Cardiac fibroblast (primary cell): Measurements from ENCODE around the gene DCUN1D2.
A peak's percentile ranks its signal among the peaks of the same experiment; 100 is the strongest.

Experiments used
- DNase-seq, 2 donors: peaks; one replicate each; pipeline versions ENCODE4 v3.0.0 to v3.0.0-alpha.2; 2010; ENCODE audit warnings: low read depth in 2 of 2
- H3K4me3 ChIP-seq, 2 donors: replicated peaks in 1 of 2; 1 replicate in 1 of 2; 2 replicates in 1 of 2; pipeline ENCODE4 v1.5.1; 2011; ENCODE audit warnings: low read depth in 2 of 2, low read length in 2 of 2, mild to moderate bottlenecking in 2 of 2, moderate library complexity in 1 of 2
- TF ChIP-seq, protein P1 (sequence below): IDR thresholded peaks from one replicate; pipeline ENCODE4 v1.5.1; 2011; ENCODE audit warnings: low read depth, mild to moderate bottlenecking, low read length, inconsistent platforms

Gene DCUN1D2

DNA sequence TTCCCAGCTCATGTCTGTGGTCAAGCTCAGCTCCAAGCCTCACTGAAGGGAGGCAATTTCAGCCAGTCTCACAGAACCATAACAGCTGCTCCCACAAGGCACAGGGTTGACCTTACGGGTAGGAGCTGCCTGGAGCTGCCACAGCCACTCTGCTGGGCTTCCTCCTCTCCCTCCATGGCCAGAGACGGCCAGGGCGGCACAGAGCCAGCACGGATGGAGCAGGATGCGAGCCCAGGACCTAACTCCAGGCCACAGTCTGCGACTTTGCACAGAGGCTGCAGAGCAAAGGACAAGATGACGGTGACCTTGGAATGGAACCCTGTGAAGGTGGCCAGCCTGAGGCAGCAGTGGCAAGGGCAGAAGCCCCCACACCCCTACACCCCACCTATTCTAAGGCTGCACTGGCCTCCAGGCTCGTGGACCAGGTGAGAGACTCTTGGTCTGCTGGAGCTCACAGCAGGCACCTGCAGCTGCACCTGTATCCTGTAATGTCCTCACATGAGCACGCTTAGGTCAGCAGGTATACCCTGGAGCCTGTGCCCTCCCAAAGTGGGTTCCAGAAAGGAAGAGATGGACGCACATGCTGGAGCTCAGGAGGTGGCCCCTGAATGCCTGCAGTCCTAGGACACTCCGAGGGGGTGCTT lies 66.9 kb downstream of the DCUN1D2 start:
- no peak overlapping the region for H3K4me3 ChIP-seq
- TF ChIP-seq, protein P1, sequence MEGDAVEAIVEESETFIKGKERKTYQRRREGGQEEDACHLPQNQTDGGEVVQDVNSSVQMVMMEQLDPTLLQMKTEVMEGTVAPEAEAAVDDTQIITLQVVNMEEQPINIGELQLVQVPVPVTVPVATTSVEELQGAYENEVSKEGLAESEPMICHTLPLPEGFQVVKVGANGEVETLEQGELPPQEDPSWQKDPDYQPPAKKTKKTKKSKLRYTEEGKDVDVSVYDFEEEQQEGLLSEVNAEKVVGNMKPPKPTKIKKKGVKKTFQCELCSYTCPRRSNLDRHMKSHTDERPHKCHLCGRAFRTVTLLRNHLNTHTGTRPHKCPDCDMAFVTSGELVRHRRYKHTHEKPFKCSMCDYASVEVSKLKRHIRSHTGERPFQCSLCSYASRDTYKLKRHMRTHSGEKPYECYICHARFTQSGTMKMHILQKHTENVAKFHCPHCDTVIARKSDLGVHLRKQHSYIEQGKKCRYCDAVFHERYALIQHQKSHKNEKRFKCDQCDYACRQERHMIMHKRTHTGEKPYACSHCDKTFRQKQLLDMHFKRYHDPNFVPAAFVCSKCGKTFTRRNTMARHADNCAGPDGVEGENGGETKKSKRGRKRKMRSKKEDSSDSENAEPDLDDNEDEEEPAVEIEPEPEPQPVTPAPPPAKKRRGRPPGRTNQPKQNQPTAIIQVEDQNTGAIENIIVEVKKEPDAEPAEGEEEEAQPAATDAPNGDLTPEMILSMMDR, result no peak
- DNase-seq, result no peak

DNA sequence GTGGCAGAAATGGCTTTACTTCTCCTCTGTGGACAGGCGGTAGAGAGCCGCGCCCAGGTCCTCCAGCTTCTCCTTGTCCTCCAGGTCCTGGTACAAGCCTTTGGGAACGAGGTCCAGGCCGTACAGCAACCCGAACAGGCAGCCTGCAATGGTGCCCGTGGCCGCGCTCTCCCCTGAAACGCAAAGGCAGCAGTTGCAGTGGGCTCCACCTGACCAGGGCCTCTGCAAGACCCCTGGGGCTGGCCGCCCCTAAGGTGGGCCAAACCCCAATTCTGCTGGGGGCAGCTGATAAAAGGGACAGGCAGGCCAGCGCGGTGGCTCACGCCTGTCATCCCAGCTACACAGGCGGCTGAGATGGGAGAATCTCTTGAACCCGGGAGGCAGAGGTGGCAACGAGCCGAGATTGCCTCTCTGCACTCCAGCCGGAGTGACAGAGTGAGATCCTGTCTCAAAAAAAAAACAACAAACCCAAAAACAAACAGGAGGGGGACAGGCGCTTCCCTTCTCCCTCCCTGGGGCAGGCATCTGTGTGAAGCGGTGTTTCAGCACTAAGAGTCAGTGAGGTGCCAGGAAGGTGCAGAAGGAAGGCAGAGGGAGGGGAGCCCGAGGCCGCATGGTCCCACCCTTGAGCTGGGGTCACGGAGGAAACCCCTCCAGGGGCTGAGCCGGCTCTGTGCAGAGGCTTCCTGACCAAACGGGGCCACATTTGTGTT lies 67.5 kb downstream of the DCUN1D2 start:
- DNase-seq, result no peak
- TF ChIP-seq, protein P1, result no peak
- no peak overlapping the region for H3K4me3 ChIP-seq

GRCh38 chr13:113421673-113422270 lies 68.7 kb downstream of the DCUN1D2 start:
- TF ChIP-seq, protein P1, result no peak
- no peak overlapping the region for H3K4me3 ChIP-seq
- peak in 1 of 2 donors; percentile 25 for DNase-seq

DNA sequence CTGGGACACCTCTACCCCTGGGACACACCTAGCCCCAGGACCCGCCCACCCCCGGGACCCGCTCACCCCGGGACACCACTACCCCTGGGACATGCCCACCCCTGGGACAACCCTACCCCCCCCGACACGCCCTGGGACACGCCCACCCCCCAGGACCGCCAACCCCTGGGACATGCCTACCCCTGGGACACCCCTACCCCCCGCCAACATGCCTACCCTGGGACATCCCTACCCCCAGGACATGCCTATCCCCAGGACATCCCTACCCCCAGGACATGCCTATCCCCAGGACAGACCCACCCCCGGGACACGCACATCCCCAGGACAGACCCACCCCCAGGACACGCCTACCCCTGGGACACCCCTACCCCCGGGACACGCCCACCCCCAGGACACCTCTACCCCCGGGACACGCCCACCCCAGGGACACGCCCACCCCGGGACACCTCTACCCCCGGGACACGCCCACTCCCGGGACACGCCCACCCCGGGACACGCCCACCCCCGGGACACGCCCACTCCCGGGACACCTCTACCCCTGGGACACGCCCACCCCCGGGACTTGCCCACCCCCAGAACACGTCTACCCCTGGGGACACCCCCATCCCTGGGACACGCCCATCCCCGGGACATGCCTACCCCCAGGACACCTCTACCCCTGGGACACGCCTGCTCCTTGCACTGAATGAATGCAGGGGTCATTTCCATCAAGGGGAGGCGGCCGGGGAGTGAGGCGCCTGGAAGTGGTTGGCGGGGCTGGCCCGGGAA lies 69.5 kb downstream of the DCUN1D2 start:
- TF ChIP-seq, protein P1, result no peak
- no peak overlapping the region for H3K4me3 ChIP-seq

GRCh38 chr13:113420232-113420631 lies 70.3 kb downstream of the DCUN1D2 start:
- no peak for DNase-seq
- TF ChIP-seq, protein P1, result no peak
- H3K4me3 ChIP-seq, result no peak overlapping the region

More for the DNA sequence above, 69.5 kb downstream of the DCUN1D2 start:
- no peak for DNase-seq

DNA sequence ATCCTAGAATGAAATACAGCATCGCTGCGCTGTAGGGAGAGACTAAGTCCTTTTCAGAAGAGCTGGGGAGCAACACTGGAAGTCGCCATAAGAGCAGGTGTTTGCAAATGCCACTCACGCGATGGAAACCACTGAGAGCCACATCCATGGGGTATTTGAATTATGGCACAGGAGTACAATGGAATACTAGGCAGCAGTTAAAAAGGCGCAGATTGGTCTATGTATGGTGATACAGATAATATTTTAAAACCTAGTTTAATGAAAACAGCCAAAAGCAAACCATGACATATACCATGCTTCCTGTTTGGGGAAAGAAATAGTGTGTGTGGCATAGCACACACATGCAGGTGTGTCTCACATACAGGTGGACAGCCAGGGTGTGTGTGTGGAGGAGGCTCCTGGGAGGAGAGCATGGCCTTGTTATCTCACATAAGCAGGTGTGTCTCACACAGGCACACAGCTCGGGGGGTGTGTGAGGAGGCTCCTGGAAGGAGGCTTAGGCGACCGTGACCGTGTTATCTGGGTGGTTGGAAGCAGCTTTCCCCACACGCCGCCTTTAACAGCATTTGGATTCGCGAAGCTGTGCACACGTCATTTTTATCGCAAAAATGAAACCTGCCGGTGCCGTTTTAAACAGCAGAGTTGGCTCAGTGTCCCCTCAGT lies 70.8 kb downstream of the DCUN1D2 start:
- TF ChIP-seq, protein P1, result no peak
- no peak for DNase-seq
- no peak overlapping the region for H3K4me3 ChIP-seq
